Measurements from ENCODE around the gene VCP. TPM values are rescaled to one million over a fixed set of nuclear protein-coding genes. Genes with fewer than 3 reads are reported as not detected.

VCP gene
- total and polyA plus RNA-seq, 3 experiments from 2014 or later = 195 to 323 (median 309) TPM

DNA sequence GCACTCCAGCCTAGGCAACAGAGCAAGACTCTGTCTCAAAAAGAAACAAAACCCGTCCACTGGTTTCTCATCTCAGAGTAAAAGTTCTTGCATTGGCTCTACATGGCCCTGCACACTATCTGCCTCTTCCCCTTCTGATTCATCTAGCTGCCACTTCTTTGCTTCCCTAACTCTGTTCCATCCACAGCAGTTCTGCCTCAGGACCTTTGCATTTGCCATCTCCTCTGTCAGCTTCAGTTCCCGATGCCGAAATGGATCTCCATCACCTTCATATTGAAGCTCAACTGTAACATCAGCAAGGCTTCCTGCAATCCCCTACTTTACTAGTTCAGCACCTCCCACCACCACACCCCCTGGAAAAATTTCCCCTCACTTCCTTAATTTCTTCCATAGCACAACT is 25.1 kb upstream of the VCP start:
- Mint-ChIP-seq H3K36me3 (peaks cover 0 to 58% (median 7%) of the 10 kb centered on the region in 3 donors), H3K9me3 (no peaks in the 10 kb centered on the region), H3K4me1 (peaks cover 44 to 56% (median 54%) of the 10 kb centered on the region in 3 donors), H3K27me3 (no peaks in the 10 kb centered on the region), H3K4me3 (peak overlapping the region; percentile 6 to 88 (median 56)), H3K27ac (peak overlapping the region in 6 of 8 donors; percentile 51 to 82 (median 74))
- Histone ChIP-seq H3K27ac (ENCODE audit: low read depth, low read length) (no peak overlapping the region), H3K36me3 (ENCODE audit: insufficient read depth, low read length) (peaks cover 24% of the 10 kb centered on the region), H3K4me3 (ENCODE audit: low read length) (no peak overlapping the region), H3K27me3 (ENCODE audit: insufficient read depth, low read length, poor library complexity, severe bottlenecking) (no peaks in the 10 kb centered on the region), H3K4me1 (ENCODE audit: insufficient read depth, low read length) (peaks cover 23% of the 10 kb centered on the region), H3K9me3 (ENCODE audit: low read length) (no peaks in the 10 kb centered on the region)
- POLR2A ChIA-PET = interaction anchor here (1.0 kb wide), 1 partner anchor 26 kb away, joined by 3 read pairs; no protein-coding TSS in a partner anchor
- CTCF ChIA-PET = interaction anchor here (1.2 to 5.4 kb wide), 6 partner anchors 17 to 198 kb away, joined by 6 to 51 read pairs (median 10); partner anchors contain the start of genes FANCG and VCP
- no peak for DNase-seq

DNA sequence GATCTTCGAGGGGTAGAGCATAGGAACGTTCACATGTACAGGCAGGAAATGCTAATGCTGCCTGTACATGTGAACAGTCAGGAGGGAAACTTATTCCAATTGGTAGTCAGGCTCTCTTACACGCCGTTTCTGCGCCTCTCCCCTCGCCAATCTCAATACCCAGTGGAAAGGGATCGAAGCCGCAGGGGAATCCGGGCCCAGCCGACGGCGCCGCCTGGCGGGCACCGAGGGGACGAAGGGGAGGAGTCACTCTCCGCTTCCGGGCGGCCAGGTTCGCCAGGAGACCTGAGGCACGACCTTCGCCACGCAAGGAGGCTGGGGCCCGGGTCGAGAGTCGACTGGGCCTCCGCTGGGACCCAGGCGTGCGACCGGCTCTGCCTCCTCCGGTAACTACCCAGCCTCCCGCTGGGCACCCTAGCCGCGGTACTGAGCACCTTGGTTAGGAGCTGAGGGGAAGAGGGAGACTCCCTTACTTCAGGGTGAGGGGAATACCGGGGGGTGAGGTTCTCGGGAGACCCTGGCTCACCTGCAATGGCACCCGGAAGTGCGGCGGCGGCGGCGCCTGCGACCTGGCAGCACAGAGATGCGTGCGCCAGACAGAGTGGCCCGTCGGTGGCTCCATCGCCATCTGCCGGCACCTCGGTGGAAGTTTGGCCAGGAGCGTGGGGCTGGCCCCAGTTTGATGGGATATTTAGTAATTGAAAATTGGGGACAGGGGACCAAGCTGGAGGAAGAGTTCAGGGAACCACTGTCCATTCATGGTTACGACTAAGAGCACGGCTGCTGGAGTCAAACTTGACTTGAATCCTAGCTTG is 23.8 kb upstream of the VCP start, which contains the start of gene PIGO:
Gene PIGO, minus strand, starts transcription at position 557 of the 815 bp plus-strand sequence. CDS start 1,026 bp downstream, outside the sequence.
- H3K36me3 ChIP-seq (ENCODE audit: insufficient read depth, low read length) = peaks cover 32% of the 10 kb centered on the region
- H3K9me3 ChIP-seq (ENCODE audit: low read length) = no peaks in the 10 kb centered on the region
- H3K9me3 Mint-ChIP-seq = no peaks in the 10 kb centered on the region
- H3K27me3 Mint-ChIP-seq = no peaks in the 10 kb centered on the region
- DNase-seq = peak; percentile 83 to 93 (median 87)
- peak within 1 kb of the TSS; percentile 93 for H3K27ac ChIP-seq (ENCODE audit: low read depth, low read length)
- peak within 1 kb of the TSS; percentile 81 for H3K4me3 ChIP-seq (ENCODE audit: low read length)
- H3K4me3 Mint-ChIP-seq = peak within 1 kb of the TSS; percentile 81 to 93 (median 86)
- ChIA-PET POLR2A (interaction anchor here (1.0 to 1.3 kb wide), 3 partner anchors 15 to 24 kb away, joined by 3 to 5 read pairs (median 4); partner anchors contain the start of genes FANCG and VCP), CTCF (interaction anchor here (0.6 to 5.4 kb wide), 20 partner anchors 7 to 197 kb away, joined by 3 to 51 read pairs (median 8); partner anchors contain the start of genes ATOSB, FANCG, STOML2 and VCP)
- peaks cover 35 to 43% (median 42%) of the 10 kb centered on the region in 3 donors for H3K4me1 Mint-ChIP-seq
- peaks cover 0 to 63% (median 7%) of the 10 kb centered on the region in 3 donors for H3K36me3 Mint-ChIP-seq
- H3K27ac Mint-ChIP-seq = peak within 1 kb of the TSS; percentile 87 to 99 (median 95)
- no peaks in the 10 kb centered on the region for H3K27me3 ChIP-seq (ENCODE audit: insufficient read depth, low read length, poor library complexity, severe bottlenecking)
- peaks cover 15% of the 10 kb centered on the region for H3K4me1 ChIP-seq (ENCODE audit: insufficient read depth, low read length)

DNA sequence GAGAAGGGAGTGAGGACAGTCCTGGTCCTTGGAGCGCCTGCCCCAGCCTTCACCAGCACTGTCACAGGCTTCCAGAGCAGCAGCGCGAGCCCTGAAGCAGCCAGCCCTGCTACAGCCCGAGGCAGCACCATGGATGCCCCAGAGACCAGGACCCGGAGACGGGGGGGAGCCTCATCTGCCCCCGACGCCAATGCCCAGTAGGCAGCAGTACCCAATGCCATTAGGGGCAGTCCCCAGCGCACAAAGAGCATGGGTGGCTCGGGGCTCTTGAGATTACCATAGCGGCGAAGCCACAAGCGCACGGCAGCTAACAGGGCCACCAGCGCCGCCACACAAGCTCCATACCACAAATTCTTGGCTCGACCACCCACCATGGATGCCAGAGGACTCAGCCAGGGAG is 19.1 kb upstream of the VCP start:
- Histone ChIP-seq H3K4me3 (ENCODE audit: low read length) (no peak overlapping the region), H3K4me1 (ENCODE audit: insufficient read depth, low read length) (peaks cover 10% of the 10 kb centered on the region), H3K36me3 (ENCODE audit: insufficient read depth, low read length) (peaks cover 54% of the 10 kb centered on the region), H3K9me3 (ENCODE audit: low read length) (no peaks in the 10 kb centered on the region), H3K27ac (ENCODE audit: low read depth, low read length) (no peak overlapping the region), H3K27me3 (ENCODE audit: insufficient read depth, low read length, poor library complexity, severe bottlenecking) (no peaks in the 10 kb centered on the region)
- Mint-ChIP-seq H3K4me1 (peaks cover 18 to 26% (median 26%) of the 10 kb centered on the region in 3 donors), H3K27ac (no peak overlapping the region), H3K27me3 (no peaks in the 10 kb centered on the region), H3K9me3 (no peaks in the 10 kb centered on the region), H3K36me3 (peaks cover 0 to 84% (median 15%) of the 10 kb centered on the region in 3 donors), H3K4me3 (peak overlapping the region in 1 of 7 donors; percentile 34)
- CTCF ChIA-PET = interaction anchor here (1.3 to 2.7 kb wide), 3 partner anchors 11 to 192 kb away, joined by 4 to 14 read pairs (median 5); partner anchors contain the start of genes FANCG and VCP
- POLR2A ChIA-PET = no interaction called here
- no peak for DNase-seq

DNA sequence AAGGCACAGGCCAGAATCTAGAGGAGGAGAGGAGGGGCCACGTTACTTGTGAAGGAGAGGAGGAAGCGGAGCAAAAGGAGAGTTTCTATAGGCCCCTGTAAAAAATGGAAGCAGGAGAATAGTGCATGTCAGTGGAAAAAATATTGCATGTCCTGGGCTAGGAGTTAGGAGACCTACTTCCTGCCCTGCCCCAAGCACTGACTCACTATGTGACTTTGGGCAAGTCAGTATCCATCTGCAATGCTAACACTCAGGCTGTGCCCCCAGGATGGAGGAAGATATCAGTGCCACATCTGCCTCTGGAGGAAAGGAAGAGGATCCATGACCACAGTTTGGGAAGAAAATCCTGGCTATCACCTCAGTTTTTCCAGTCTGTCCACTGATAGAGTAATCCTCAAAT is 17.0 kb upstream of the VCP start:
- Histone ChIP-seq H3K27me3 (ENCODE audit: insufficient read depth, low read length, poor library complexity, severe bottlenecking) (no peaks in the 10 kb centered on the region), H3K9me3 (ENCODE audit: low read length) (no peaks in the 10 kb centered on the region), H3K4me3 (ENCODE audit: low read length) (no peak overlapping the region), H3K4me1 (ENCODE audit: insufficient read depth, low read length) (no peaks in the 10 kb centered on the region), H3K36me3 (ENCODE audit: insufficient read depth, low read length) (peaks cover 54% of the 10 kb centered on the region), H3K27ac (ENCODE audit: low read depth, low read length) (no peak overlapping the region)
- POLR2A ChIA-PET = no interaction called here
- CTCF ChIA-PET = no interaction called here
- no peaks in the 10 kb centered on the region for H3K9me3 Mint-ChIP-seq
- peaks cover 0 to 80% (median 19%) of the 10 kb centered on the region in 3 donors for H3K36me3 Mint-ChIP-seq
- no peak for DNase-seq
- no peak overlapping the region for H3K4me3 Mint-ChIP-seq
- no peaks in the 10 kb centered on the region for H3K27me3 Mint-ChIP-seq
- H3K27ac Mint-ChIP-seq = no peak overlapping the region
- H3K4me1 Mint-ChIP-seq = peaks cover 10 to 20% (median 12%) of the 10 kb centered on the region in 3 donors

DNA sequence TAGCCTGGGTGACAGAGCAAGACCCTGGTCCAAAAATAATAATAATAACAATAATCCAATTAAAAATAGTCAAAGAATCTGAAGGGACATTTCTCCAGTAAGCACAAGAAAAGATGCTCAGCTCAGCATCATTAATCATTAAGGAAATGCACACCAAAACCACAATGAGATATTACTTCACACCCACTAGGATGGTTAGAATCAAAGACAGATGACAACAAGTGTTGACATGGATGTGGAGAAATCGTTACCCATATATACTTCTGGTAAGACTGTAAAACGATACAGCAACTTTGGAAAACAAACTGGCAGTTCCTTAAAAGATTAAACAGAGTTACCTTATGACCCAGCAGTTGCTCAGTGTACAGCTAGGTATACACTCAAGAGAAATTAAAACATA is 12.7 kb upstream of the VCP start:
- Mint-ChIP-seq H3K4me1 (peaks cover 8 to 14% (median 10%) of the 10 kb centered on the region in 3 donors), H3K9me3 (no peaks in the 10 kb centered on the region), H3K4me3 (no peak overlapping the region), H3K27ac (peak overlapping the region in 4 of 8 donors; percentile 13 to 58 (median 40)), H3K27me3 (no peaks in the 10 kb centered on the region), H3K36me3 (peaks cover 0 to 37% (median 10%) of the 10 kb centered on the region in 3 donors)
- Histone ChIP-seq H3K27me3 (ENCODE audit: insufficient read depth, low read length, poor library complexity, severe bottlenecking) (no peaks in the 10 kb centered on the region), H3K36me3 (ENCODE audit: insufficient read depth, low read length) (peaks cover 19% of the 10 kb centered on the region), H3K27ac (ENCODE audit: low read depth, low read length) (no peak overlapping the region), H3K9me3 (ENCODE audit: low read length) (no peaks in the 10 kb centered on the region), H3K4me1 (ENCODE audit: insufficient read depth, low read length) (no peaks in the 10 kb centered on the region), H3K4me3 (ENCODE audit: low read length) (no peak overlapping the region)
- peak in 1 of 5 donors; percentile 4 for DNase-seq
- ChIA-PET POLR2A (no interaction called here), CTCF (interaction anchor here (1.1 to 1.7 kb wide), 2 partner anchors 10 to 12 kb away, joined by 3 to 4 read pairs; partner anchors contain the start of gene PIGO)

DNA sequence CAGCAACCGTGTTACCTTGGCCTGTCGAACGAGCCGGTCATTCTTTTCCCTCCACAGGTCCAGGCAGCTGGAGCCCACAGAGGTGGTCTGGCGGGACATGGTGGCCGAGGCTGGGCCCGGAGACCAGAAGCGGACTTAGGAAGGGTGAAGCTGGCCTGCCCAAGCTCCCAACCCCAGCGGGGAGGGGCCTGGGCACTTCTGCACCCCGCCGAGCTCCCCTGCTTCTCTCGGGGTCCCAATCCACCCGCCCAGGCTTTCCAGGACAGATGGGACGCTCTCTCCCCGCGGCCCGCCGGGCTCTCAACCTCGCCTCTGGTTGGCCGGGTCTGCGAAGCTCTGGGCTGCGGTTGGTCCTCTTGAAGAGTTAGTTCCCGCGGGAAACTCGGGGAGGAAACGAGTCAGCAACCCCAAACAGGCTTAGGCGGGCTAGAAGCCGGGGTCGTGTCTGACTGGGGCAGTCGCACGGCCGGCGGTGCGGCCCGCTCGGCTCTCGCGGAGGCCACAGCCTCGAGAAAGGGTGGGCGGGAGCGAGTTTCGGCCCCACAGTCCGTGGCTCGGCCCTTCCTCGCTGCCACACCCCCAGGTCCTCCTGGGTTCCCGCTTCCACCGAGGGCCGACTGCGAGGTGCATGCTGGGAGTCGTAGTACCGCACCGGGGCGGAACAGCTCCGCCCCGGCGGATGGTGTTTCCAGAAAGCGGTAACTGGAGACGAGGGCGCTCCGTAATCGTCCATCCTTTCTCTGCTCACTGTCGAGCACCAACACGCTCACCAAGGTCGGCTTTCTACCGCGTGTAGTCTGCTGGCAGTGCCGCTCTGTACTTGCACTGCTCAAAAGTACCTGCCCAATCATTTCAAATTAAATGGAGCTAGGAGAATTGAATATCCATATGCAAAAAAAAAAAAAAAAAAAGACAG is 7.3 kb upstream of the VCP start, which contains the start of gene FANCG:
Gene FANCG, minus strand, starts transcription at position 517 of the 916 bp plus-strand sequence. Its CDS starts 418 bp downstream, at position 99.
- H3K36me3 ChIP-seq (ENCODE audit: insufficient read depth, low read length) = peaks cover 4% of the 10 kb centered on the region
- peak within 1 kb of the TSS; percentile 83 for H3K4me3 ChIP-seq (ENCODE audit: low read length)
- H3K36me3 Mint-ChIP-seq = peaks cover 0 to 14% (median 0%) of the 10 kb centered on the region in 3 donors
- DNase-seq = peak; percentile 67 to 84 (median 75)
- H3K27ac Mint-ChIP-seq = peak within 1 kb of the TSS; percentile 57 to 95 (median 92)
- peak within 1 kb of the TSS; percentile 91 to 96 (median 93) for H3K4me3 Mint-ChIP-seq
- ChIA-PET CTCF (interaction anchor here (0.8 to 5.7 kb wide), 8 partner anchors 8 to 180 kb away, joined by 3 to 51 read pairs (median 6); partner anchors contain the start of genes ATOSB, PIGO and STOML2), POLR2A (interaction anchor here (0.6 to 3.4 kb wide), 10 partner anchors 7 to 1947 kb away, joined by 3 to 31 read pairs (median 4); partner anchors contain the start of genes ATOSB, PIGO, STOML2 and VCP)
- H3K9me3 ChIP-seq (ENCODE audit: low read length) = no peaks in the 10 kb centered on the region
- no peaks in the 10 kb centered on the region for H3K27me3 ChIP-seq (ENCODE audit: insufficient read depth, low read length, poor library complexity, severe bottlenecking)
- no peaks in the 10 kb centered on the region for H3K9me3 Mint-ChIP-seq
- peak within 1 kb of the TSS; percentile 71 for H3K27ac ChIP-seq (ENCODE audit: low read depth, low read length)
- peaks cover 18 to 31% (median 22%) of the 10 kb centered on the region in 3 donors for H3K4me1 Mint-ChIP-seq
- no peaks in the 10 kb centered on the region for H3K27me3 Mint-ChIP-seq
- H3K4me1 ChIP-seq (ENCODE audit: insufficient read depth, low read length) = peaks cover 10% of the 10 kb centered on the region

DNA sequence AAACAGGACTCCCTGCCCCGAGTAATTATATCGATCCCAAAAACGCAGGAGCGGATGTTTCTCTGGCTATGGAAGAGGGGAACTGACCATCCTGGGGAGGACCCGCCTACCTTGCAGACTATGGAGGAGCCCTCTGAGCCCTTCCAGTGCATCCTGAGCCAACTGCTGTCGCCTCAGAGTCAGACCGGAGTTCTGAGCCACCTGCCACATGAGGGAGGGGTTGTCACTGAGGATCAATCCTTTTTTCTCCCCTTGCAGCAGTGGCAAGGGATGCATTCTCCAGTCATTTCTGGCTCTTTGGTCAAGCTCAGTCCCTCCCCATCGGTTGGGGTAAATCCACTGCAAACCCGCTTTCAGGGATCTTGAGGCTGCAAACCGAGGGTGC is 6.6 kb upstream of the VCP start:
- POLR2A ChIA-PET = interaction anchor here (0.6 to 3.4 kb wide), 4 partner anchors 8 to 649 kb away, joined by 3 to 31 read pairs (median 6); no protein-coding TSS in a partner anchor
- H3K27ac Mint-ChIP-seq = peak overlapping the region in 7 of 8 donors; percentile 21 to 92 (median 57)
- H3K4me3 Mint-ChIP-seq = peak overlapping the region; percentile 91 to 96 (median 93)
- H3K36me3 ChIP-seq (ENCODE audit: insufficient read depth, low read length) = peaks cover 4% of the 10 kb centered on the region
- peaks cover 10% of the 10 kb centered on the region for H3K4me1 ChIP-seq (ENCODE audit: insufficient read depth, low read length)
- CTCF ChIA-PET = interaction anchor here (0.8 to 5.7 kb wide), 7 partner anchors 13 to 179 kb away, joined by 3 to 51 read pairs (median 4); partner anchors contain the start of genes ATOSB, PIGO and STOML2
- no peaks in the 10 kb centered on the region for H3K27me3 ChIP-seq (ENCODE audit: insufficient read depth, low read length, poor library complexity, severe bottlenecking)
- DNase-seq = no peak
- peak overlapping the region; percentile 83 for H3K4me3 ChIP-seq (ENCODE audit: low read length)
- no peaks in the 10 kb centered on the region for H3K9me3 ChIP-seq (ENCODE audit: low read length)
- H3K9me3 Mint-ChIP-seq = no peaks in the 10 kb centered on the region
- peaks cover 17 to 31% (median 21%) of the 10 kb centered on the region in 3 donors for H3K4me1 Mint-ChIP-seq
- peak overlapping the region; percentile 71 for H3K27ac ChIP-seq (ENCODE audit: low read depth, low read length)
- H3K27me3 Mint-ChIP-seq = no peaks in the 10 kb centered on the region
- peaks cover 0 to 18% (median 2%) of the 10 kb centered on the region in 3 donors for H3K36me3 Mint-ChIP-seq

Measured in CD8-positive, alpha-beta memory T cell (primary cell).